Endothelial cell (in vitro differentiated cells): Measurements from ENCODE around the gene STXBP1. TPM values are rescaled to one million over a fixed set of nuclear protein-coding genes. Genes with fewer than 3 reads are reported as not detected.

Experiments used
- DNase-seq: peaks from one replicate; pipeline ENCODE4 v3.0.0; 2021; ENCODE audit warnings: low spot score
- H3K27ac Mint-ChIP-seq: one replicate; pipeline ENCODE4 v1.8.0; 2021; ENCODE audit warnings: mixed read lengths, inconsistent platforms; ENCODE audit not compliant: unreplicated experiment
- H3K27me3 Mint-ChIP-seq: one replicate; pipeline ENCODE4 v1.8.0; 2021; ENCODE audit warnings: mild to moderate bottlenecking, moderate library complexity, mixed read lengths, inconsistent platforms; ENCODE audit not compliant: unreplicated experiment
- H3K36me3 Mint-ChIP-seq: one replicate; pipeline ENCODE4 v1.8.0; 2021; ENCODE audit warnings: mild to moderate bottlenecking, low read depth, mixed read lengths, inconsistent platforms; ENCODE audit not compliant: unreplicated experiment
- H3K4me1 Mint-ChIP-seq: one replicate; pipeline ENCODE4 v1.8.0; 2021; ENCODE audit warnings: mild to moderate bottlenecking, mixed read lengths, inconsistent platforms; ENCODE audit not compliant: unreplicated experiment
- H3K4me3 Mint-ChIP-seq: one replicate; pipeline ENCODE4 v1.8.0; 2021; ENCODE audit warnings: mild to moderate bottlenecking, mixed read lengths, inconsistent platforms; ENCODE audit not compliant: unreplicated experiment
- H3K9me3 Mint-ChIP-seq: one replicate; pipeline ENCODE4 v1.8.0; 2021; ENCODE audit warnings: mixed read lengths, inconsistent platforms; ENCODE audit not compliant: unreplicated experiment
- CTCF ChIP-seq: fragments of 200-600 bp; sonication (generic); IDR thresholded peaks from one replicate; pipeline ENCODE4 v1.5.0; 2021; ENCODE audit warnings: antibody characterized with exemption; ENCODE audit not compliant: unreplicated experiment
- total RNA-seq: library from RNA; stranded (reverse); fragmentation: NEBNext Ultra II Directional; extraction: Animal tissue kit (Norgen Biotek cat#: 25700); gene quantifications from one replicate; pipeline ENCODE4 v1.2.1, GENCODE V29; 2021; ENCODE audit not compliant: unreplicated experiment

STXBP1 gene
- total RNA-seq, 1 donor from 2014 or later = 113 TPM

DNA sequence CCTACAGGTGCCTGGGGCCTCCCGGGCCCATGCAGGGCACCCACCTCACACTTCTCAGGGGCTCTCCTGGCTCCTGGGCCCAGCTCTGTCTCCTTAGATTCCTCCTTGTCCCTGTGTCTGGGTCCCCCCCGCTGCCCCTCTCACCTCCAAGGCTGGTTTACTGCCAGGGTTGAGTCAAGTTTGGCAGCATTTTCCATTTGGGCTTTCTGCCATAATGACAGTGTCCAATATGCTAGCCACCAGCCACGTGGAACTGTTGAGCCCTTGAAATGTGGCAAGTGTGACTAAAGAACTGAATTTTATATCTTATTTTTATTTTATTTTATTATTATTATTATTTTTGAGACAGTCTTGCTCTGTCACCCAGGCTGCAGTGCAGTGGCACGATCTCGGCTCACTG, 105.7 kb downstream of the STXBP1 start:
- Mint-ChIP-seq H3K4me1 (peaks cover 6% of the 10 kb centered on the region), H3K36me3 (no peaks in the 10 kb centered on the region), H3K4me3 (no peak overlapping the region), H3K27me3 (peaks cover 11% of the 10 kb centered on the region), H3K9me3 (no peaks in the 10 kb centered on the region), H3K27ac (no peak overlapping the region)
- DNase-seq = no peak
- TF ChIP-seq CTCF = no peak

GRCh38 chr9:127720031-127720864, 108.2 kb downstream of the STXBP1 start:
- no peak for TF ChIP-seq CTCF
- H3K27ac Mint-ChIP-seq = no peak overlapping the region

DNA sequence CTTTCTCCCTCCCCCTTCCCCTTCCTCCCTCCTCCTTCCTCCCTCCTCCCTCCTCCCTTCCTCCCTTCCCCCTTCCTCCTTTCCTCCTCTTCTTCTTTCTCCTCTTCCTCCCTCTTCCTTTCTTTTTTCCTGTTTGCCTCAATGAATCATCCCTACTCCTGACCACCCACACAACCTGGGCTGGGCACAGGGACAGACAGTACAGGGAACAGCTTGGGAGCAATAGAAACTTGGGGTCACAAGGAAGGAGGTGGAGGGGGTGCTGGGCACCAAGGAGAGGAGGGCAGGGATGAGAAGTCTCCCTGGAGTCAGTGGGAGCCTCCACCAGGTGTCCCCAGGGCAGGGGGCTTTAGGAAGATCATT, 108.8 kb downstream of the STXBP1 start:
- TF ChIP-seq CTCF = no peak
- no peak for DNase-seq
- Mint-ChIP-seq H3K27ac (no peak overlapping the region), H3K9me3 (no peaks in the 10 kb centered on the region), H3K4me3 (no peak overlapping the region), H3K4me1 (peaks cover 16% of the 10 kb centered on the region), H3K36me3 (no peaks in the 10 kb centered on the region), H3K27me3 (peaks cover 9% of the 10 kb centered on the region)

More at GRCh38 chr9:127720031-127720864, 108.2 kb downstream of the STXBP1 start:
- H3K9me3 Mint-ChIP-seq = no peaks in the 10 kb centered on the region
- peaks cover 9% of the 10 kb centered on the region for H3K27me3 Mint-ChIP-seq
- H3K4me1 Mint-ChIP-seq = peaks cover 16% of the 10 kb centered on the region
- DNase-seq = no peak
- no peak overlapping the region for H3K4me3 Mint-ChIP-seq
- H3K36me3 Mint-ChIP-seq = no peaks in the 10 kb centered on the region

DNA sequence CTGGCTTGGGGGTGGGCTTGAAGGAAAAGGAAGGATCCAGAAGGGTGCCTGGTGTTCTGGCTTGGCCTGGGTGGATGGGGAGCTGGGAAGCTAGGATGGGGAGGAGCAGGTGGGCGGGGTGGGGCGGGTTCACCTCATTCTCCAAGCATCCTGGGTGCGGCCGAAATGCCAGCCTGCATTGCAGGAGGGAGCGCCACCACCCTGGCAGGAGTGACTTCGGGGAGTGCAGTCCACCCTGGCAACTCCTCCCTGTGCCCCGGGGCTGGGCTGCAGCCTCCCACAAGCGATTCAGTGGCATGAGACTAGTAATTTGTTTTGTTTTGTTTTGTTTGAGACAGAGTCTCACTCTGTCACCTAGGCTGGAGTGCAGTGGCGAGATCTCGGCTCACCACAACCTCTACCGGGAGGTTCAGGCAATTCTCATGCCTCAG, 109.3 kb downstream of the STXBP1 start:
- TF ChIP-seq CTCF = no peak
- Mint-ChIP-seq H3K9me3 (no peaks in the 10 kb centered on the region), H3K4me3 (no peak overlapping the region), H3K36me3 (no peaks in the 10 kb centered on the region), H3K27ac (no peak overlapping the region), H3K4me1 (peaks cover 16% of the 10 kb centered on the region), H3K27me3 (peaks cover 9% of the 10 kb centered on the region)
- no peak for DNase-seq

GRCh38 chr9:127722055-127722745, 110.1 kb downstream of the STXBP1 start:
- H3K27me3 Mint-ChIP-seq = peaks cover 9% of the 10 kb centered on the region
- no peak for TF ChIP-seq CTCF
- H3K4me3 Mint-ChIP-seq = no peak overlapping the region
- no peaks in the 10 kb centered on the region for H3K9me3 Mint-ChIP-seq
- no peaks in the 10 kb centered on the region for H3K36me3 Mint-ChIP-seq
- no peak overlapping the region for H3K27ac Mint-ChIP-seq
- DNase-seq = no peak
- H3K4me1 Mint-ChIP-seq = peaks cover 16% of the 10 kb centered on the region
